NCI-H1436 treated with DMSO at 0.1 percent for 48 hours (cell line): ENCODE measurements around the gene MCHR1.
"Not testable (repeated sequence)": the region's sequence is repeated elsewhere in the genome, so short reads cannot be mapped to it uniquely, and the experiment has no call there.

Source experiments
- DNase-seq: peaks from one replicate; lab custom pipeline; 2025; lab: John Stamatoyannopoulos, UW

Gene MCHR1

GRCh38 chr22:40679249-40679963 is at the start of gene MCHR1:
TSS of gene MCHR1 (plus strand) at chr22:40679484. CDS start at chr22:40679653, 169 bp downstream.
- DNase-seq: no peak

GRCh38 chr22:40631925-40632324 is 47.4 kb upstream of the MCHR1 start:
- DNase-seq: no peak

GRCh38 chr22:40633036-40633435 is 46.2 kb upstream of the MCHR1 start:
- no peak for DNase-seq

- no peak for DNase-seq
Measured at GRCh38 chr22:40634119-40634903, 45.0 kb upstream of the MCHR1 start.

- DNase-seq: no peak
Measured at GRCh38 chr22:40635043-40635939, 44.0 kb upstream of the MCHR1 start.

- no peak for DNase-seq
Measured at GRCh38 chr22:40635940-40636379, 43.3 kb upstream of the MCHR1 start.

GRCh38 chr22:40636380-40637182 is 42.7 kb upstream of the MCHR1 start, which contains the start of gene MRTFA:
TSS of gene MRTFA (minus strand) at chr22:40636719.
- peak; percentile 97 for DNase-seq

GRCh38 chr22:40637183-40638150 is 41.8 kb upstream of the MCHR1 start:
- no peak for DNase-seq

GRCh38 chr22:40638261-40638660 is 41.0 kb upstream of the MCHR1 start:
- no peak for DNase-seq

- no peak for DNase-seq
Measured at GRCh38 chr22:40641269-40641668, 38.0 kb upstream of the MCHR1 start.

GRCh38 chr22:40642316-40642715 is 37.0 kb upstream of the MCHR1 start:
- no peak for DNase-seq

GRCh38 chr22:40645579-40646197 is 33.6 kb upstream of the MCHR1 start:
- no peak for DNase-seq

GRCh38 chr22:40648386-40648785 is 30.9 kb upstream of the MCHR1 start:
- DNase-seq: no peak

GRCh38 chr22:40651057-40651456 is 28.2 kb upstream of the MCHR1 start:
- no peak for DNase-seq

- DNase-seq: peak; percentile 81
Measured at GRCh38 chr22:40651563-40652501, 27.5 kb upstream of the MCHR1 start.

GRCh38 chr22:40653361-40653760 is 25.9 kb upstream of the MCHR1 start:
- DNase-seq: no peak

GRCh38 chr22:40654522-40655167 is 24.6 kb upstream of the MCHR1 start:
- no peak for DNase-seq

- not testable (repeated sequence) for DNase-seq
Measured at GRCh38 chr22:40655941-40656340, 23.3 kb upstream of the MCHR1 start.
